Measurements from ENCODE around the gene ADCK1. TPM values are rescaled to one million over a fixed set of nuclear protein-coding genes. Genes with fewer than 3 reads are reported as not detected.
"Not testable (repeated sequence)": the region's sequence is repeated elsewhere in the genome, so short reads cannot be mapped to it uniquely, and the experiment has no call there.

The ADCK1 gene
- total RNA-seq, 1 donor from 2014 or later: 8.0 TPM

GRCh38 chr14:77931441-77931840 lies 131.5 kb downstream of the ADCK1 start:
- no peak for TF ChIP-seq CTCF (IDR thresholded peaks at IDR 0.05; ENCODE audit: unreplicated experiment)
- peaks cover 25% of the 10 kb centered on the region for H3K36me3 Mint-ChIP-seq (ENCODE audit: insufficient read depth)
- H3K4me3 Mint-ChIP-seq (ENCODE audit: low read depth): no peak overlapping the region
- H3K27ac Mint-ChIP-seq: no peak overlapping the region
- no peaks in the 10 kb centered on the region for H3K4me1 Mint-ChIP-seq (ENCODE audit: low read depth)
- H3K9me3 Mint-ChIP-seq (ENCODE audit: low read depth): peaks cover 10% of the 10 kb centered on the region
- H3K27me3 Mint-ChIP-seq: no peaks in the 10 kb centered on the region
- no peak for DNase-seq (ENCODE audit: low spot score, unreplicated experiment)

- Mint-ChIP-seq H3K4me1 (ENCODE audit: low read depth) (no peaks in the 10 kb centered on the region), H3K4me3 (ENCODE audit: low read depth) (no peak overlapping the region), H3K36me3 (ENCODE audit: insufficient read depth) (peaks cover 25% of the 10 kb centered on the region), H3K9me3 (ENCODE audit: low read depth) (peaks cover 11% of the 10 kb centered on the region), H3K27ac (no peak overlapping the region), H3K27me3 (no peaks in the 10 kb centered on the region)
- DNase-seq (ENCODE audit: low spot score, unreplicated experiment): no peak
- TF ChIP-seq CTCF (IDR thresholded peaks at IDR 0.05; ENCODE audit: unreplicated experiment): no peak
Measured at GRCh38 chr14:77936138-77936639, 136.3 kb downstream of the ADCK1 start.

GRCh38 chr14:77947372-77947771 lies 147.5 kb downstream of the ADCK1 start:
- Mint-ChIP-seq H3K4me3 (ENCODE audit: low read depth) (no peak overlapping the region), H3K4me1 (ENCODE audit: low read depth) (no peaks in the 10 kb centered on the region), H3K36me3 (ENCODE audit: insufficient read depth) (peaks cover 3% of the 10 kb centered on the region), H3K9me3 (ENCODE audit: low read depth) (peaks cover 19% of the 10 kb centered on the region), H3K27me3 (peaks cover 3% of the 10 kb centered on the region), H3K27ac (no peak overlapping the region)
- no peak for TF ChIP-seq CTCF (IDR thresholded peaks at IDR 0.05; ENCODE audit: unreplicated experiment)
- DNase-seq (ENCODE audit: low spot score, unreplicated experiment): no peak

GRCh38 chr14:77950371-77951063 lies 150.6 kb downstream of the ADCK1 start:
- H3K4me1 Mint-ChIP-seq (ENCODE audit: low read depth): no peaks in the 10 kb centered on the region
- H3K4me3 Mint-ChIP-seq (ENCODE audit: low read depth): no peak overlapping the region
- no peak for TF ChIP-seq CTCF (IDR thresholded peaks at IDR 0.05; ENCODE audit: unreplicated experiment)
- H3K27ac Mint-ChIP-seq: no peak overlapping the region
- H3K36me3 Mint-ChIP-seq (ENCODE audit: insufficient read depth): peaks cover 3% of the 10 kb centered on the region
- peaks cover 6% of the 10 kb centered on the region for H3K27me3 Mint-ChIP-seq
- DNase-seq (ENCODE audit: low spot score, unreplicated experiment): no peak
- peaks cover 15% of the 10 kb centered on the region for H3K9me3 Mint-ChIP-seq (ENCODE audit: low read depth)

GRCh38 chr14:77955816-77956484 lies 156.0 kb downstream of the ADCK1 start:
- DNase-seq (ENCODE audit: low spot score, unreplicated experiment): no peak
- H3K4me1 Mint-ChIP-seq (ENCODE audit: low read depth): no peaks in the 10 kb centered on the region
- TF ChIP-seq CTCF (IDR thresholded peaks at IDR 0.05; ENCODE audit: unreplicated experiment): no peak
- peaks cover 21% of the 10 kb centered on the region for H3K27me3 Mint-ChIP-seq
- H3K9me3 Mint-ChIP-seq (ENCODE audit: low read depth): peaks cover 6% of the 10 kb centered on the region
- H3K4me3 Mint-ChIP-seq (ENCODE audit: low read depth): no peak overlapping the region
- no peaks in the 10 kb centered on the region for H3K36me3 Mint-ChIP-seq (ENCODE audit: insufficient read depth)
- no peak overlapping the region for H3K27ac Mint-ChIP-seq

GRCh38 chr14:77959686-77960085 lies 159.8 kb downstream of the ADCK1 start:
- not testable (repeated sequence) for H3K4me3 Mint-ChIP-seq (ENCODE audit: low read depth); DNase-seq (ENCODE audit: low spot score, unreplicated experiment); H3K4me1 Mint-ChIP-seq (ENCODE audit: low read depth); H3K9me3 Mint-ChIP-seq (ENCODE audit: low read depth); H3K27ac Mint-ChIP-seq; H3K36me3 Mint-ChIP-seq (ENCODE audit: insufficient read depth)
- H3K27me3 Mint-ChIP-seq: peaks cover 28% of the 10 kb centered on the region
